Stimulated activated CD8-positive, alpha-beta memory T cell treated with anti-CD3 and anti-CD28 coated beads, Interleukin-4, amount 100 ng/mL, for 4 hours (primary cell): ENCODE data around the gene ACOX3.
"Not testable (repeated sequence)": the region's sequence is repeated elsewhere in the genome, so short reads cannot be mapped to it uniquely, and the experiment has no call there.

Experiments
- DNase-seq, 2 donors: peaks; one replicate each; pipeline ENCODE4 v3.0.0-alpha.2; 2020; ENCODE audit warnings: low read depth in 2 of 2, low spot score in 1 of 2

ACOX3 gene

GRCh38 chr4:8355864-8356565 is 84.5 kb downstream of the ACOX3 start:
- no peak for DNase-seq

DNA sequence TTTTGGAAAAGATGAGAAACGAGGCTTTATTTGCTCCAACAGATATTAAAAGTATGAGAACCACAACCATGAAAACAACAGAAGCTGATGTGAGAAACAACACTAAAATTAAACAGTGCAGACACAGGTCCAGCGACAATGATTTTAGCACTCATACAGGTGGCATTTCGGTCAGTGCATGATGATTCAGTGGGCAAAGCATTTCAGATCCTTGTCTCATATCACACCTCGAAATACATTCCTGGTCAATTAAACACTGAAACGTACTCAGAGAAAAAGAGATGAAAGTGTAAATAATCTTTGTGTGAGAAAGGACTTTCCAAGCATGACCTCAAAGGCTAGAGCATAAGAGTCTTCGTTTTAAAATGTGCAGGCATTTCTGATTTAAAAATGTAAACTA is 85.2 kb downstream of the ACOX3 start:
- no peak for DNase-seq

GRCh38 chr4:8353912-8354453 is 86.5 kb downstream of the ACOX3 start:
- no peak for DNase-seq

DNA sequence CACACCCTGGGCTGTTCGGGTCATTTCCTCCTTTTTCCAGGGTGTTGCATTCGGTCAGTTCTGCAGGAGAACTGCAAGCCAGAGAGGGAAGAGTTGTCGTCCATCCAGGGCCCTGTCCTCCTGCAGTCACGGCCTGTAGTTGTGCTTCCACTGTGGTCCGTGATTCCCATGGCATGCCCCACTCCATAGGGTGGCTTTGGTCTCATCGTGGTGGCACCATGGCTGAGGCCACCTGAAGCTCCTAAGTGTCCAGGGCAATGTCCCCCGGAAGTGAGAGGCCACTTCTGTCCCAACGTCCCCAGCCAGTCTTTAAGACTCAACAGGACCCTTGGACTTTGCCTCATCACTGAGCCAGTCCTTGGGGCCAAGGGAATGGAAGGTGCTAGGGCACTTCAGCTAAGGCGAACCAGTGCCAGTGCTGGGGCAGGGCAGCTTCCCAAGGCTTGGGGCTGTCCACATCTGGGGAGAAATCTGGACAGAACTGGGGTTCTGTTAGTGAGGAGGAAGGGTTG is 87.3 kb downstream of the ACOX3 start:
- DNase-seq: no peak

DNA sequence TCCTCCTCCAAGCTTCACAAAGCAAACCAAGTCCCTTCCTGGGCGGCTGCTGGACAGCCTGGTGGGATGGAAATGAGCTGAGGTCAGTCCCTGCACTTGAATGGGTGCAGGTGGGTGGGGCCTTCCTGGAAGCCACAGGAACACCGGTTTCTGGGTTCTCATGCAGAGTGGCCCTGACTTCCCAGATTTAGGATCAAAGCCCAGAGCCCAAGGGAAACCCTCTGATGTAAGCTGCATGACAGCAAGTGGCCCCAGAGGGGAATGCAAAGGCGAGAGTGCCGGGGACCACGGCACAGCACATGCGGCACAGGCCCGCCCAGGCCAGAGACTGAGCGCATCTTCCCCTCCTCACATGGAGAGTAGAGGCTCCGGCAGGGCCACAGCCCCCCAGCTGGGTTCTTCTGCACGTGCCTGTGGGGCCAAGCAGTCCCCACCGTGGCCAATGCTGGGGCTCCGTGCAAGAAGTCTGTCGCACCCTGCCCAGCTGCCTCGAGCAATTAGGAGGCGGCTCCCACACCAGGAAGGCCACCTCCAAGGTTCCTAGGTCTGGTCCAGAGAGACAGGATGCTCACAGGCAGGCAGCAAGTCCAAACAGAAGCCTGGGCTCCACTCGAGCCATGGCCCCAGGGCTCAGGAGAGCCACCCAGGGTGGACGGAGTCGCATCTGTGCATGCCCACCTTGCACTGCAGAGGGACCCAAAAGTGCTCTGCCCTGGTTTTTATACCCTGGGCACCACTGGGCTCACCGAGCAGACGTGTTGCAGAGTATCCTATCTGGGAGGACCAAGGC is 88.0 kb downstream of the ACOX3 start:
- no peak for DNase-seq

DNA sequence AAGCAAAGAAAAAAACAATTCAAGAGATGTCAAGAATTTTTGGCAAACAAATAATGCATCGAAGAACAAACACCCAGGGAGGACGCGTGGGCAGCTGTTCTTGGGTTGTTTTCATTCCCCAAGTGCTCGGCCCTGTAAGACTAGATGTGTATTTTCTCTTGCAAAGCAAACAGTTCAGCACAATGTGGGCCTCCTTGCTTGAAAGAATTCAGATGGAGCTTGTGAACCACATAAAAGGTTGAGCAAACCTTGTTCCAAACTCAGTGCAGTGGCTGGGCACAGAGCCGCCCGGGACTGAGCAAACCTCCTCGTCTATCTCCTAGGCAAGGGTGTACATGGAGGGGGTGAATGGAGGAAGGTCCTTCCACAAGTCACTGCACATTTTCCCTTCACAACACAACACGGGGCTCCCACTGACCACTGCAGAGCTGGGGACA is 88.6 kb downstream of the ACOX3 start:
- DNase-seq: no peak

DNA sequence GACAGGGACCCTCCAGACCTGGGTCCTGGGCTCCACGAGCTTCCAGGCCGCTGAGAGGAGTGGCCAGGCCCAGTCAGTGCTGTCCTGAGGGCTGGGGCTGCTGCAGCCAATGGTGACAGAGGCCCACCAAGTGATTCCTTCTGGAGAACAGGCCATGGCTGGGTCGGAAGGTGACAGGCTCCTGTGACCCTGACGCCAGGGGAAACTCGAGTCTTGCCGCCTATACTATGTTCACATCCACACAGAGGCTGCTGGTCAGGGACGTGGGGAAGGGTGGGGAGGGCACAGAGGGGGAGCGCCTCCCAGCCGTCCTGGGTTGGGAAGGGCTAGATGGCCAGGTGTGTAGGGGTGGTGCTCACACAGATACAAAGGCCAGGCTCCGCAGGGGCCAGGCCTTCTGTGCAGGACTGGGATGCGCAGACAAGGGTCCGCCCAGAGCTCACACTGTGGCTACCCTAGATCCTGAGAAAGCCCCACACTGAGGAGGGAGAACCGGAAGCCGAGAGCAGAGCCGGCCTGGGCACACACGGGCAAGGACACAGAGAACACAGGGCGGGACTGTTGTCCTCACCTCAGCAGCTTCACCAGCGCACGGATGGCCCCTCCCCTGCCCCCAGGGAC is 89.6 kb downstream of the ACOX3 start:
- DNase-seq: no peak

DNA sequence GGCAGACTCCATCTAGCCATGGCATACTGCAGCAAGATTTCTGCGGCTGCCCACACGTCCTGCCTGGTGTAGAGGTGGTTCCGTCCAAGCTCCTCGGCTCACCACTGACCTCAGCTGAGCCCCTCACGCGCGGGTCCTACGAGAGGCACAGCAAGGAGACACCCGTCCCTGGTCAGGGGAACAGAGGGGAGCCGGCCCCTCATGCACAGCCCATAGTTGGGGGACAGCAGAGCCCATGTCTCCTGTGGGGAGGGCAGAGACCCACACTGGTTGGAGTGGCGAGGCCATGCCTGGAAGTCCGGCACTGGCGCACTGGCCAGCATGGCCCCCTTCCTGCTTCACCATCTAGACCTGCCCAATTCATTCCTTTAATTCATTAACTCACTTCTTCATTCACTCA is 90.2 kb downstream of the ACOX3 start:
- DNase-seq: no peak

GRCh38 chr4:8349664-8350236 is 90.8 kb downstream of the ACOX3 start:
- DNase-seq: no peak

- DNase-seq: not testable (repeated sequence)
Measured at GRCh38 chr4:8349236-8349635, 91.3 kb downstream of the ACOX3 start.

DNA sequence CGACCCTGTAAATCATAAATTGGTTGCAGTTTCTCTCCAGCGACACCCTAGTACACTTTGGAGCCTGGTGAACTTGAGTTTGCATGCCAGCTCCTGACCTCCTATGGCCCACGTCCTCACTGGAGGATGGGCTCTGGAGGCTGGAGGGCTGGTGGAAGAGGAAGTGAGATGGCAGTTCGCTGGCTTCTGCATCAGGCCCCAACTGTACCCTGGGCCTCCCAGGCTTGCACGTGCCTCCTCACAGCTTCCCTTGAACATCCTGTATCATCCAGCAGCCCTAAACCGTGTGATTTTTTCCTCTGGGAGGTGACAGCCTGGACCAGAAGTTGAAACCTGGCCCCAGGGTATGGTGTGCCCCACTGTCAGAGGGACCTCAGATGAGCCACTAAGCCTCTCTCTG is 92.5 kb downstream of the ACOX3 start:
- DNase-seq: no peak

- no peak for DNase-seq
Measured at GRCh38 chr4:8347660-8348059, 92.9 kb downstream of the ACOX3 start.

DNA sequence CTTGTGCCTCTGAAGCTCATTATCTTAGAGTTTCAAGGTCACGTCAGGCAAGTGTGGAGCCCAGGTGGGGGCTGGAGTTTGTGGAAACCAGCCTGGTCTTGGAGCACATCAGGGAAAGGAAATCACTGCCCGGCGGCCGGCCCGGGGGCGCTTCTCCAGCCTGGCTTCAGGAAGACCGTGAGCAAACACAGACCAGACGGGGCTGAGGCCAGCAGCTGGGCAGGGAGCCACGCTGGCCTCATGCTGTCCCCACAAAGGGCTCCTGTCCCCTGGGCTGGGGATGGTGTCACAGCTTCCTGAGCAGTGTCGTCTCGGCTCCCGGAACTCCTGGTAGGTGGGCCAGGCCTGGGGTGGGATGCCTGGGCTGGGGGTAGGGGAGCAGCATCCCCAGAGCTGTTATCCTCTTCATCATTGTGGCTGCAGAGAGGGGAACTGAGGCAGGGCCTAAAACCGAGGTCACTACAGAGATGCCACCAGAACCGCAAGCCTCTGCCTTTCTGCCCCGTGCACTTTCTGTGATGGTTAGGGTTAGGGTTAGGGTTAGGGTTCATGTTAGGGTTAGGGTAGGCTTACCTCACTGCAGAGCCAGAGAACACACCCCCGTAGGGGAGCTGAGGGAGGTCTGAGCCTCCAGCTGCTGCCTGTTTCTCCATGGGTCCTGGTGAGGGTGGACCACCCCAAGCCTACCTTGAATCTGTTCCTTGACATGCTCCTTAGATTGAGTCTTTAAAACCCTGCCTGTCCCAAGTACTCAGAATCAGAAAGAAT is 93.5 kb downstream of the ACOX3 start:
- no peak for DNase-seq

DNA sequence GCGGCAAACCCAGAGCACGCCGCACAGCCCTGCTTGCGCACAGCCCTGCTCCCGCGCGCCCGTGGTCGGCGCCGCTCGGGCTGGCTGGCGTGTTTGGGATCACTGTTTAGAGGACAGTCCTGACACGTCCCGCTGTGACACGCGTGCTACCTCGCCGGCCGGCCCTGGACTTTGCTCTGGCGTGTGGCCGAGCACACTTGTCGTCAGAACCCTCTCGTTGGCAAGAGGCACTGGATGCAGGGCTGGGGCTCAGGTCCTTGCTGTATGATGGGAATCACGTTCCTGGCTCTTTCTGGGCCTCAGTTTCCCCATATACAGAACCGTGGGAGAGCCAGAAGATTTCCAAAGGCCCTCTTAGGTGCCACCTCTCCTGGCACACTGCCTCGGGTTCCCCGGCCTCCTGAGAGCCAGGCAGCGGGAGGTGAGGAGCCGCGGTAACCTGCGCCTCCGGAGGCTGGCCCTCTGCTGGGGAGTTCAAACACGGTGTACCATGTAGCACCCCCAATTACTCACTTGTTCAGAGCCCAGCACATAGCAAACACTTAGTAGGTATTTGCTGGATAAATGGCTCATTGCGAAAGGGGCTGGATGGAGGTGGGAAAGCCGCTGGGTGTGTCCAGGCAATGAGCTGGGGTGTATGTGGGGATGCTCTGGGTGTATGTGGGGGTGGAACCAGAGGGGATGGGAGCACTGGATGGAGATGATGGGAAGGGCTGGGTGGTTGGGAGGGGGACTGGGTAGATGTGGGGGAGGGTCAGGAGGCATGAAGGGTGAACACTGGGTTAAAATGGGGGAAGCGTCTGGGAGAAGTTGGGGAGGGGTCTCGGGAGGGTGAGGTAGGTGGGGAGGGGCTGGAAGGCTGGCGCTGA is 94.3 kb downstream of the ACOX3 start:
- no peak for DNase-seq

DNA sequence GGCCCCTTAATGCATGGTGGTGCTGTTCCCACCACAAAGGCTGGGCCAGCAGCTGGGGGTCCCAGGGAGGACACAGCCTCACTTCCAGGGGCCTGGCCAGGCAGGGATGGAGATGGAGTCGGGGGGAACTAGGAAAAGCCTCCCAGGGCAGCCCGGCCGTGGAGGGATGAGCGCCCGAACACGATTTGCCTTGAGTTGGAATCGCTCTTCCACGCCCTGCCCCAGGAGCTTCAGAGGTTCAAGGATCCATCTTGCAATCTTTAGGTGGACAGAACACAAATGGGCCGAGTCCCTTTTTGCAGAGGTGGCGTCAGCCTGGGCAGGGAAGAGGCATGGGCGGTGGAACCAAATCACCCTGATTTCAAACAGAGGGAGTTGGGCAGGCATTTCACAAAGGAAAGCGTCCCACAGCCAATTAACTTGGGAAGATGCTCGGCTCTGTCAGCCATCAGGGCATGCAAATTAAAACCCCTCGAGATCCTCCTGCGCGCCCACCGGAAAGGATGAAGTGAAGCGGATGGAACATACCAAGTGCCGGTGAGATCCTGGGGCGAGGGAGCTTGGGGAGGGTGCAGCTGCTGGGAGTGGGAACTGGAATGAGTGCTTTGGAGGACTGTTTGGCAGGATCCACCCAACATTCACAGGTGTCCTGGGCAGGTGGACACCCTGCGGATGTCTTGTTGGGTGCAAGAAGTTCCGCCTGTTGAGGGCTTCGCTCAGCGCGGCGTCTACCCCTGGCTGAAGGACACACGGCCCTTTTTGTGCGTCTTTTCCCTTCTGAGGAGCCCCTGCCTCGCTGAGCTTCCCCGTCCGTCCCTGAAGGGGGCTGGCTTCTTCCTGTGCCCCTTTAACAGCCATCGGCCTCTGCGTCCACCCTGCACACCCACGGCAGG is 95.2 kb downstream of the ACOX3 start:
- no peak for DNase-seq

DNA sequence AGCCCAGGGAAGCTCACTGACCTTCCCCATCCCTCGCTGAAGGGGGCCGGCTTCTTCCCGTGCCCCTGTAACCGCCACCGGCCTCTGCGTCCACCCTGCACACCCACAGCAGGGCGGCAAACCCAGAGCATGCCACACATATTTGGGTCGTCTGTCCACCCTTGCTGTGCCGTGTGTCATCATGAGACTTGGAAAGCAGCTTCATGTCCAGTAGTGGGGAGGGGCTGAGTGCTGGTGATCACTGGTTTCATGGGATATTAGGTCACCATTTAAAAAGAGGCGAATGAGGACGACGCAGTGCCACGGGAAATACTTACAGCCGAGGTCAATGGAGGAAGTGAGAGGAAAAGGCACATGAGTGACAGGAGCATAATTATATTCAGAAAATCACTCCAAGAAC is 96.1 kb downstream of the ACOX3 start:
- no peak for DNase-seq

DNA sequence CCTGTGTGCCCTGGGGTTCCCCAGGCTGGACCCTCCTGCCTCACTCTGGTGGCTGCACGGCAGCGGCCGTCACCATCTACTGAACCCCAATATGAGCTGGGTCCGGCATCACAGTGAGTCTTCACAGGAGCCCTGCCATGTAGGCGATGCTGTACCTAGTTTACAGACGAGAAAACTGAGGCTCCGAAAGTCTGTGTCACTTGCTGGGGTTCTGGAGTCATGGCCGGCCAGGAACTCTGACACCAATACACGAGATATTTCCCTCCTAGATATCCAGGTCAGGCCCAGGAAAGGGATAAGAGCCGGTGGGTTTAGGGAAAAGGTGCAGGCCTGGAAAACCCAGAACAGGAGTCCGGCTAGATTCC is 96.6 kb downstream of the ACOX3 start:
- DNase-seq: no peak

GRCh38 chr4:8343262-8343966 is 97.1 kb downstream of the ACOX3 start:
- no peak for DNase-seq
